Uterus (tissue), 4 donors: ENCODE measurements around the gene DKKL1. TPM values are rescaled to one million over a fixed set of nuclear protein-coding genes. Genes with fewer than 3 reads are reported as not detected.

ENCODE experiments used
- DNase-seq, 2 donors: peaks; one replicate each; pipeline ENCODE4 v3.0.0-alpha.2; 2019 to 2020
- H3K27ac ChIP-seq, 2 donors: fragments of 200-600 bp; sonication (generic); 1 replicate in 1 of 2; 2 replicates in 1 of 2; pipeline ENCODE4 v1.5.1; 2016 to 2018
- H3K27me3 ChIP-seq, 2 donors: fragments of 200-600 bp; sonication (generic); one replicate each; pipeline ENCODE4 v1.5.1; 2018 to 2019; ENCODE audit warnings: control low read depth in 1 of 2
- H3K36me3 ChIP-seq, 2 donors: fragments of 200-600 bp; sonication (generic); one replicate each; pipeline ENCODE4 v1.5.1; 2019; ENCODE audit warnings: control low read depth in 1 of 2
- H3K4me1 ChIP-seq, 2 donors: fragments of 200-600 bp; sonication (generic); one replicate each; pipeline ENCODE4 v1.5.1; 2018 to 2019; ENCODE audit warnings: control low read depth in 1 of 2
- H3K4me3 ChIP-seq, 2 donors: fragments of 200-600 bp; sonication (generic); 1 replicate in 1 of 2; 2 replicates in 1 of 2; pipeline ENCODE4 v1.5.1; 2018 to 2019; ENCODE audit warnings: mild to moderate bottlenecking in 1 of 2
- H3K9me3 ChIP-seq, 2 donors: fragments of 200-600 bp; sonication (generic); one replicate each; pipeline ENCODE4 v1.5.1; 2019; ENCODE audit warnings: control low read depth in 1 of 2
- POLR2A ChIP-seq, 2 donors: fragments of 450-650 bp; IDR thresholded peaks; one replicate each; pipeline ENCODE4 v1.6.1; 2016; ENCODE audit warnings: antibody characterized with exemption in 2 of 2, mild to moderate bottlenecking in 1 of 2, moderate library complexity in 1 of 2
- intact Hi-C: fragments of 100-400 bp; cut with DNase I; formaldehyde crosslinking; loops from one replicate; pipeline ENCODE4 v1.15.1; 2023; ENCODE audit warnings: low total_unique reads
- total RNA-seq, 4 donors: library from RNA; depleted of rRNA in 3 of 4; stranded (reverse); fragments of >200 nt in 3 of 4; gene quantifications; one replicate each; pipeline versions ENCODE4 v1.1.0 to v1.2.4, GENCODE V29; 2014 to 2023
- TF ChIP-seq, protein P1 (sequence below), 4 experiments: fragments of 200-600 bp in 2 of 4; fragments of 450-650 bp in 2 of 4; sonication (generic) in 2 of 4; IDR thresholded peaks; one replicate each; pipeline ENCODE4 v1.5.1; 2016 to 2019; ENCODE audit warnings: antibody characterized with exemption in 4 of 4, mild to moderate bottlenecking in 2 of 4, moderate library complexity in 1 of 4
- donor health status: DM: yes; HTN: yes; CAD: no.

The DKKL1 gene
- total RNA-seq, 4 donors from 2014 or later, result 1.3 TPM; not detected in 3

DNA sequence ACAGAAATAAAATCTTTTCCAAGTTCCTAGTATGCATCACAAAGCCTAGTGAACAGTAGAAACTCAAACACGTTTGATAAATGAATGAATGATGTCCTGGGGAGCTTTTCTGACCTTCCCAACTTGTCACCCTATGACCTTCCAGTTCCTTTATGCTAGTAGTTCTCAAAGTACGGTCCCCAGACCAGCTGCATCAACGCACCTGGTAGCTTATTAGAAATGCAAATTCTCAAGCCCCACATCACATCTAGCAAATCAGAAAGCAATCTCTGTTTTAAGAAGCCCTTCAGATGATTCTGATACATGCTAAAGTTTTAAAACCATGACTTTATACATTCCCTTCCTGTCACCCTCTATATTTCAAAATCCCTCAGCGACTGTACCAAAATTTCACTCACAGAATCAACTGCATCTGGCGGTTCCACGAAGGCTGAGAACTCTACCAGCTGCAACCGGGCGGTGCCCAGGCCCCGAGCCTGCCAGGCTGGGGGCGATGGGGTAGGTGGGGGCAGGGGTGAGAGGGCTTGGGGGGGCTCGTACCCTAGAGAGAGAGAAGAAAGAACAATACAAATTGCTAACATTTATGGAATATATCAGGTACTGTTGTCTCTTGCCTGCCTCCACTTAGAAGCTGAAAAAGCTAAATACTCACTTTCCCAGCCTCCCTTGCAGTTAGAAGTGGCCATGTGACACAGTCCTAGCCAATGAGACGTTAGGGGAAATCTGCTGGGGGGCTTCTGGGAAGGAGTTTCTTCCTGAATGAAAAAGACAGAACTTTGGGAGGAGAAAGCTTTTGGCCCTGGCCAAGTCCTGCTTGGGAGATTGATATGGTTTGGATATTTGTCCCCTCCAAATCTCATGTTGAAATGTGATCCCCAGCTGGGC lies 15.1 kb upstream of the DKKL1 start:
- no peak for DNase-seq
- Histone ChIP-seq H3K27me3 (no peaks in the 10 kb centered on the region), H3K36me3 (no peaks in the 10 kb centered on the region), H3K4me1 (no peaks in the 10 kb centered on the region), H3K9me3 (no peaks in the 10 kb centered on the region), H3K4me3 (no peak overlapping the region), H3K27ac (no peak overlapping the region)
- intact Hi-C loops, result no loop called here
- TF ChIP-seq, protein P1, sequence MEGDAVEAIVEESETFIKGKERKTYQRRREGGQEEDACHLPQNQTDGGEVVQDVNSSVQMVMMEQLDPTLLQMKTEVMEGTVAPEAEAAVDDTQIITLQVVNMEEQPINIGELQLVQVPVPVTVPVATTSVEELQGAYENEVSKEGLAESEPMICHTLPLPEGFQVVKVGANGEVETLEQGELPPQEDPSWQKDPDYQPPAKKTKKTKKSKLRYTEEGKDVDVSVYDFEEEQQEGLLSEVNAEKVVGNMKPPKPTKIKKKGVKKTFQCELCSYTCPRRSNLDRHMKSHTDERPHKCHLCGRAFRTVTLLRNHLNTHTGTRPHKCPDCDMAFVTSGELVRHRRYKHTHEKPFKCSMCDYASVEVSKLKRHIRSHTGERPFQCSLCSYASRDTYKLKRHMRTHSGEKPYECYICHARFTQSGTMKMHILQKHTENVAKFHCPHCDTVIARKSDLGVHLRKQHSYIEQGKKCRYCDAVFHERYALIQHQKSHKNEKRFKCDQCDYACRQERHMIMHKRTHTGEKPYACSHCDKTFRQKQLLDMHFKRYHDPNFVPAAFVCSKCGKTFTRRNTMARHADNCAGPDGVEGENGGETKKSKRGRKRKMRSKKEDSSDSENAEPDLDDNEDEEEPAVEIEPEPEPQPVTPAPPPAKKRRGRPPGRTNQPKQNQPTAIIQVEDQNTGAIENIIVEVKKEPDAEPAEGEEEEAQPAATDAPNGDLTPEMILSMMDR (IDR thresholded peaks at IDR 0.05), result no peak
- TF ChIP-seq POLR2A (IDR thresholded peaks at IDR 0.05), result no peak

DNA sequence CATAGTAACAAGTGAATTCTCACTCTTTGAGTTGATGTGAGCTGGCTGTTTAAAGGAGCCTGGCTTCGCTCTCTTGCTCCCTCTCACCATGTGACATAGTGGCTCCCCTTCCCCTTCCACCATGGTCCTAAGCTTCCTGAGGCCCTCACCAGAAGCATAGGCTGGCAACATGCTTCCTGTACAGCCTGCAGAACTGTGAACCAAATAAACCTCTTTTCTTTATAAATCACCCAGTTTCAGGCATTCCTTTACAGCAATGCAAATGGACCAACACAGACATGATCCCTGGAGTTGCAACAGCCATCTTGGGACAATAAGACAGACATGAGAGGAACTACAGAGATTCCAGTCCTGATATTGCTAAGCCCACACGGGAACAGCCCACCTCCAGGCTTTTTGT lies 14.1 kb upstream of the DKKL1 start:
- intact Hi-C loops, result no loop called here
- H3K4me3 ChIP-seq, result no peak overlapping the region
- H3K9me3 ChIP-seq, result no peaks in the 10 kb centered on the region
- H3K36me3 ChIP-seq, result no peaks in the 10 kb centered on the region
- no peaks in the 10 kb centered on the region for H3K4me1 ChIP-seq
- TF ChIP-seq POLR2A (IDR thresholded peaks at IDR 0.05), result no peak
- TF ChIP-seq, protein P1 (IDR thresholded peaks at IDR 0.05), result no peak
- DNase-seq, result no peak
- H3K27me3 ChIP-seq, result no peaks in the 10 kb centered on the region
- H3K27ac ChIP-seq, result no peak overlapping the region

DNA sequence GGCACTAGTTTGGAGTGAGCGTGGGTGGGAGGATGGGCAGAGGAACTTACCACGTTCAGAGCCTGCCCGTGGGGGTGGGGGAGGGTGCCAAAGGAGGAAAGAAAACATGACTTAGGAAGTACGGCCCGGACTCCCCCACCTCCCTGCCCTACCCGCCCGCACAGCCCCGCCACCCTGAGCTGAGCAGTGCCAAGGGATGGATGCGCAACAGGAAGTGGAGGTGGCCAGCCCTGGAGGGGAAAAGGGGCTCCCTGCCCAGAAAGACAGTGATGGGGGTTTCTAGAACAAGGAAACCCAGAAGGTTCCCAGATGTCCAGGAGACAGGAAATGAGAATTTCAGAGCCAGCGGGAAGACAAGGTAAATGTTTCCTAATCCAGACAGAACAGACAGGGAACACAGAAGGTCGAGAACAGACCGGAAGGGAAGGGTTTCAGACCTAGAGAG lies 7.7 kb upstream of the DKKL1 start:
- intact Hi-C loops, result no loop called here
- Histone ChIP-seq H3K9me3 (no peaks in the 10 kb centered on the region), H3K27me3 (no peaks in the 10 kb centered on the region), H3K27ac (peak overlapping the region; percentile 22 to 55), H3K36me3 (no peaks in the 10 kb centered on the region), H3K4me1 (no peaks in the 10 kb centered on the region), H3K4me3 (no peak overlapping the region)
- peak; percentile 32 to 42 for DNase-seq
- TF ChIP-seq, protein P1 (IDR thresholded peaks at IDR 0.05), result no peak
- no peak for TF ChIP-seq POLR2A (IDR thresholded peaks at IDR 0.05)

- intact Hi-C loops, result no loop called here
- Histone ChIP-seq H3K9me3 (no peaks in the 10 kb centered on the region), H3K4me1 (no peaks in the 10 kb centered on the region), H3K4me3 (no peak overlapping the region), H3K27me3 (no peaks in the 10 kb centered on the region), H3K36me3 (no peaks in the 10 kb centered on the region), H3K27ac (peak overlapping the region; percentile 22 to 55)
- no peak for DNase-seq
- TF ChIP-seq, protein P1 (IDR thresholded peaks at IDR 0.05), result no peak
- no peak for TF ChIP-seq POLR2A (IDR thresholded peaks at IDR 0.05)
These were observed 7.3 kb upstream of the DKKL1 start for GRCh38 chr19:49356382-49356781.

- no peaks in the 10 kb centered on the region for H3K4me1 ChIP-seq
- TF ChIP-seq, protein P1 (IDR thresholded peaks at IDR 0.05), result no peak
- no peak for TF ChIP-seq POLR2A (IDR thresholded peaks at IDR 0.05)
- H3K27ac ChIP-seq, result peak overlapping the region; percentile 22 to 55
- no peaks in the 10 kb centered on the region for H3K9me3 ChIP-seq
- no peak overlapping the region for H3K4me3 ChIP-seq
- intact Hi-C loops, result no loop called here
- no peaks in the 10 kb centered on the region for H3K36me3 ChIP-seq
- no peak for DNase-seq
- H3K27me3 ChIP-seq, result no peaks in the 10 kb centered on the region
These were observed 6.5 kb upstream of the DKKL1 start for GRCh38 chr19:49357186-49357585.
